HG02678 (cell line): ENCODE results near the gene CLCN7.
"Not testable (repeated sequence)": the region's sequence is repeated elsewhere in the genome, so short reads cannot be mapped to it uniquely, and the experiment has no call there.

Source experiments
- ATAC-seq: cut with Tn5 transposase; IDR thresholded peaks from one replicate; pipeline ENCODE4 v1.9.1; 2021; ENCODE audit warnings: mild to moderate bottlenecking, moderate library complexity; ENCODE audit not compliant: unreplicated experiment

The CLCN7 gene

DNA sequence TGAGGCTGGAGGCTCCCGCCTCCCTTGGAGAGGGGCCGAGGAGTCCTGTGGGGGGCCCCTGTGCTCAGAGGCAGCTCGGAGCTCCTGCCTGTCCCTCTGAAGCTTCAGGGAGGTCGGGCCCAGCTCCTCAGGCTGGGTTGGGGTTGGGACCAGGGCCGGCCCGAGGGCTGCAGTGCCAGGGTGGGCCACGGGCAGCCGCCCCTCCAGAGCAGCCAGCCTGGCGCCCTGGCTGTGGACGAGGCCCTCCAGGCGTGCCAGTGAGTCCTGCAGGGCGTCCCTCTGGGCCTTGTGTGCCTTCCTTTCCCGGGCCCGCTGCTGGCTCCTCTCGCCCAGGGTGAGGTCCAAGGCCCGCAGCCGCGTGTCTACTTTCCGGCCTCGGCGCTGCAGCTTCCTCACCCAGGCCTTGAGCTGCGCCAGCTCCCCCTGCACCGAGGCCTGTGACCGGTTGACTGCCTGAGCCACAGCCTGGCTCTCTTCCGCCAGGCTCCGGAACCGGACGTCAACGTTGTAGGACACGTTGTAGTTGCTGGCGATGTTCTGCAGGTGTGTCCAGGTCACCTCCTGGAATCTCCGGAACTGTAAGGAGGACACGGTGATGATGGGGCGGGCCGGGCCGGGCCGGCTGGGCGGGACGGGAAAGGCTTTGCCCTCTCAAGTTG lies 12.7 kb upstream of the CLCN7 start:
- ATAC-seq = no peak

DNA sequence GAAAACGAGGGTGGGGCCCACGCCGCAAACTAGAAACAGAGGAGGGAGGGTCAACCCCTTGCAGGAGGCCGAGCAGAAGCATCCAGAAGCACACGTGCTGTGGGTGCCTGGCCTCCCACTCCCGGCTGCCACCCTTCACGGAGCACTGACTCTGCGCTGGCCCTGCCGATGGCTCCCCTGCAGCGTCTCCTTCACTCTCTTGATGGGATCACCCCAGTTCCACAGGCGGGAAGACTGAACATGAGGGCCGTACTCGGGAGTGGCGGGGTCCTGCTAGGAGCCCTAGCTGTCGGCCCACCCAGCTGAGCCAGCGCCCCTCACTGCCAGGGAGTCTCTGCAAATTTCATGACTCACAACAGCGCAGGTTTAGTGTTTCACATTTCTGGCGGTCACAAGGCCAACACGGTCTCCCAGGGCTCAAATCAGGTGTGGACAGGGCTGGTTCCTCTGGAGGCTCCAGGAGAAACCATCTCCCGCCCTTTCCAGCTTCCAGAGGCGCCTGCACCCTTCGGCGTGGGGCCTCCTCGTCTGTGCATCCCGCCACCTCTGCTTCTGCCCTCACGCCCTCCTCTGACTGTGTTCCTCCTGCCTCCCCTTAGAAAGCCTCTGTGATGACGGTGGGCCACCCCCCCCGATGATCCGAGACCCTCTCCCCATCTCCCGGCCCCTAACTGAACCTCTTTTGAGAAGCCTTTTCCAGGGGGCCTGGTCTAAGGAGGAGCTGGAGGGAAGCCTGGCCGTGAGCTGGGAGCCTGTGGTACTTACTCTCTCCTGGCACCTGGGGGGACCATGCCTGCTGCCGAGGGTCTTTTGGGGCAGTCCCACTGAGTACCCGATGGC lies 11.9 kb upstream of the CLCN7 start:
- ATAC-seq = no peak

DNA sequence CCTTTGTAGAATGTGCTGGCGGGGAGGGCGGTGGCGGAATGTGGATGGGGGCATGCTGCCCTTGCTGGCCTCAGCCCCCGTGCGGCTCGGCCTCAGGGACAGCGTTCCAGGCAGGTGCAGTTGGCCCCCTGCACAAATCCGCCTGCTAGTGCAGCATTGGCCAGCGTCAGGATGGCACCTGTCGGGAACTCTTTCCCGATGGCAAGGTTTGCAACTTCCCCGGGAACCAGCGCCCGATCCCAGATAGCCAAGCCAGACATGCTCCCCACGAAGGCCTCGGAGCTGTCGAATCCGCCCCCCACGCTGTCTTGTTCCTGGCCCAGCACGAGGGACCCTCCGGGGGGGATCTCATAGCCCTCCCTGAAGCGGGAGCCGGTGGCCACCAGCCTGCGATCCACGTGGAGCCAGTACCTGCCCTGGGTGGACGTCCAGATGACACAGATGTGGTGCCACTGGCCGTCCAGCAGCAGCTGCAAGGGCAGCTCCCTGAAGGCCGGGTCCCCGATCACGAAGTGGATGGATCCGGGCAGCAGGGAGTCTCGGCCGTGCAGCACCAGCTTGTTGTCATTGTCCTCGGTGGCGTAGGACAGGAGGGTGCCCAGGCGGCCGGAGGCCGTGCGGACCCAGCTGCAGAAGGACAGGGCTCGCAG lies 11.1 kb upstream of the CLCN7 start:
- ATAC-seq = no peak

DNA sequence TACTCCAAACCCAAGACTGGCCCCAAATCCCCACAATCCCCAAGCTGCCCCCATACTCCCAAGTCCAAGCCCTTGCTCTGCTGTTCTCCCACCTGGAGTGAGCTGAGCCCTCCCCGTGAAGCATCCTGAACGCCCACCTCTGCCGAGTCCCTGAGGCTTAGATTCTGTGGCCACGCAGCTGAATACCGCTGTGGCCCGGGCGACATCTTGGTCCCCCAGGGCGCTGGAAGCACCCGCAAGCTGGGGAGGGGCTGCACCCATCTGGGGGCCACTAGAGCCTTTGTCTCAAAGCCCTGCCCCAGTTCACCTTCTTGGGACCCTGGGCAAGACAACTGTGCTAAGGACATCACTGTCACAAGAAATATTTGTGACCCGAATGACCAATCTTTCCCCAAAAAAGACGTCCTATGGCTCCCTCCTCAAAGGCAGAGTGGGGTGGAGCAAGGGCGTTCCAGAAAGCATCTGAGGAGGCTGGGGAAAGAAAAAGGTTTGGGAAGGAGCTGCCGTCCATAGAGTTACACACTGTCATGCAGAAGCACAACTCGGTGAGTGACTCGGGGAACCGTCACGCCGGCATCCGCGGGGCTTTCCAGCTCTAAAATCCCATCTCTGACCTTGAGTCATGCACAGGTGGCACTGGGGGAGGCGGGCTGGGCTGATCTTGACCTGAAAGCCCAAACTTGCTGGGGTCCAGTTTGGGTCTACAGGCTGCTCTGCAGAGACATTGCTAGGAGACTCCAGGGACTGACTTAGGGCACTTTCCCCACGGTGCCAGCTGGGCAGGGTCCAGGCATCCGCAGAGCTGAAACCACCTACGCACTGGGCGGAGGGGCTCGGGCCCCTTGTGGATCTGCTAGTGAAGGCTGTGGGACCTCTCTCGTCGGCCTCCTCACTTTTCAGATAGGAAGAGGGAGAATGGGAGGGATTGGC lies 7.3 kb upstream of the CLCN7 start:
- no peak for ATAC-seq

DNA sequence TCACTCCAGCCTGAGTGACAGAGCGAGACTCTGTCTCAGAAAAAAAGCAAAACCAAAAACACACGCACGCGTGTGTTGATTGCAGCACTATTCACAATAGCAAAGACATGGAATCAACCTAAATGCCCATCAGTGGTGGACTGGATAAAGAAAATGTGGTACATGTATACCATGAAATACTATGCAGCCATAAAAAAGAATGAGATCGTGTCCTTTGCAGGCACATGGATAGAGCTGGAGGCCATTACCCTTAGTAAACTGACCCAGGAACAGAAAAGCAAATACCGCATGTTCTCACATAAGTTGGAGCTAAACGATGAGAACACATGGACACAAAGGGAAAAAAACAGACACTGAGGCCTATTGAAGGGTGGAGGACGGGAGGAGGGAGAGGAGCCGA lies 4.1 kb upstream of the CLCN7 start:
- not testable (repeated sequence) for ATAC-seq

GRCh38 chr16:1477033-1477432 lies 2.2 kb upstream of the CLCN7 start:
- ATAC-seq = no peak

DNA sequence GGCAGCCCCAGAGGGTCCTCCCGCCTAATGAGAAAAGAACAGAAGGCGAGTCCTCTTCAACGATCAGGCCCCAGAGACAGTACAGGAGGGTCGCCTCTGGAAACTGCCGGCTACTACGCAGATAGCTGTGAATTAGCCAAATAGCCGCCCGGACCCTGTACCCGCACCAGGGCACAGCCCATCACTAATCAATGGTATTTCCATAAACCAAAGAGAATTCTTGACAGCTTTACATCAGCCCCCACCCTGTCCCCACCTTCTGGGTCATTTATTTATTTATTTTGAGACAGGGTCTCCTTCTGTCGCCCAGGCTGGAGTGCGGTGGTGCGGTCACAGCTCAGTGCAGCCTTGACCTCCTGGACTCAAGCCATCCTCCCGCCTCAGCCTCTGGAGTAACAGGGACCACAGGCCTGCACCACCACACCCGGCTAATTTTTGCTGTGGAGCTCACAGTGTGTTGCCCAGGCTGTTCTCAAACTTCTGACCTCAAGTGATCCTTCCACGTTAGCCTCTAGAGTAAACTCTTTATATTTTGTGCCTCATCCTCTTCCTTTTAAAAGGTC lies 805 bp upstream of the CLCN7 start:
- no peak for ATAC-seq

DNA sequence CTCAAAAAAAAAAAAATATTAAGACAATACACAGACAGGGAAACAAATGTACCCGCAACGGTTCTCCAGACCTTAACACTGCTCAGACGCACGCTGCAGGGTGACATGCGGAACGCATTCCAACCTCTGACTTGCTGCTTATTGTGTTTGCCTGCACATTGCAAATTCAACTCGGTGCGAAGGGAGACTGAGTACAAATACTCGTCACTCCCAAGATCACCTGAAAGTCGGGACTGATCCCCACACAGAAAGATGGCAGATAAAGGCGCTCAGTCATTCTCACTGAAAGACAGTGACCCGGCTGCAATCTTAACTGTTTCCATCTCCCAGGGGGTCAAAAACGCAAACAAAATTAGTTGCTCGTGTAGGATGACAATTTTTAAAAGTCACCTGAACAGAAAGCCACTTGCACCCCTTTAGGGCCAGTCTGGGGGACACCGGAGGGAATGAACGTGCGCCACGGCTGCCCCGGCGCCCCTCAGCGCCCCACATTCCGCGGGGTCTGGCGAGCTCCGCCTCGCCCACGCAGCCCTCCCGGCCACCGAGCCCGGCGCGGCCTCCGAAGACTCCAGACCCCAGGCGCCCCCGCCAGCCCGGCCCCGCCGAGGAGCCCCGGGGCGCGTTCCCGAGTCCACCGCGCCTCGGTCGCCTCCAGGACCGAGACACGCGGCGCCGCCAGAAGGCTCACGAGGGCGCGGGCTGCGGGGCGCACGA lies 589 bp downstream of the CLCN7 start:
- ATAC-seq = no peak

GRCh38 chr16:1472974-1473373 lies 1.9 kb downstream of the CLCN7 start:
- no peak for ATAC-seq

DNA sequence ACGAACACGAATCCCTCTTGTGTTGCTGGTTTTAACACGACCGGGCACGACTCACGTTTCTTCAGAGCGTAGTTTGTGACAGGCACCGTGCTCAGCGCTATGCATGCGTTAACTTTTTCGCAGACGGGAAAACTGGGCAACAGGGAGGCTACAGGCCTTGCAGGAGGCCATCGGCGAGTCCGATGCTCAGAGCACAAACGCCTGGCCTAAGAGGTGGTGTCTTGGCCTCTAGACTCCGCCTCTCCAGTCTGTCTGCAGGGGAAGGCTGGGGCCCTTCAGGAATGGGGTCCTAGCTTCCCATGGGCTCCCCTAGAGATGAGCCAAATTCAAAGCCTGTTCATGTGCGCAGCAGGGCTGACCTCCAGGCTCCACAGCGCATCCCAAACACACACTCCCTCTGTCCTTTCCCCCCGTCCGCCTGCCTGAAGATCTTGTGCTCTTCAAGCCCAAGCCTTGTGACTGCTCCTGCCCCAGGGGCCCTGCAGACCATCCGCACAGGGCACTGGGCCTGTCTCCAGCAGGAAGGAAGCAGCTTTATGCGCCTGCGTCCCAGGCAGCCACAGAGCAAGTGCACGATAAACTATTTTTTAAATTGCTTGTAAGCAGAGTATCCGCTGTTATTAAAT lies 3.1 kb downstream of the CLCN7 start:
- ATAC-seq = no peak

DNA sequence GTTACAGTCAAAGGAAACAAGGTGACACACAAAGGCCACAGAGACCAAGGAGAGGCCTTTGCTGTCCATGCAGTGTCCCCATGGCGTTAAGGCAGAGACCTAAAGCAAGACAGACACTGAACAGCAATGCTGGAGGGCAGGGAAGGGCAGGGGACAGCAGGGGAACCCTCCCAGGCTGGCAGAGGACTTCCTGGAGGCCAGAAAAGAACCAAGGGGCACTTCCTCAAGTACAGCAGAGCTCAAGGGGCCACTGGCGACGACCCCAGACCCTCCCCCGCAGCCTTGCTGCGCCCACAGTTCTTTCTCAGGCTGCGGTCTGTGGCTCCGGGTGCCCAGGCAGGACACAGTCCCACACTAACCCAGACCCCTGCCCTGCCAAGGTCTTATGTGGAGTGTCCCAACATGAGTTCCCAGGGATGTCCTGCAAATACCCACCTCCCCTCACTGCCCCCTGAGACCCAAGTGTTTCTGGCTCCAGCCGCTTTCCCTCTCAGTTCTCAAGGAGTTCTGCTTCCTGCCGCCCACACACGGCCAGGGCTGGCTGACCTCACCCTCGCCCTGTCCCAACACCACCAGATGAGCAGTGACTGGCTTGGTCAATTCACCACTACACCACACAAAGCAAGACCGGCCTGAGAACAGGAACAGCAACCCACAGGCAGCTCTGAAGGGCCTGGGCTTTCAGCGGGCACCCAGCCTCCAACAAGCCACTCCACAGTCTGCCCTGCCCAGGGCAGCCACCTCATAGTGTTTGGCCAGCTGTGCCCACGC lies 4.2 kb downstream of the CLCN7 start:
- ATAC-seq = no peak

- no peak for ATAC-seq
Observed at GRCh38 chr16:1469693-1470201, 5.1 kb downstream of the CLCN7 start.

DNA sequence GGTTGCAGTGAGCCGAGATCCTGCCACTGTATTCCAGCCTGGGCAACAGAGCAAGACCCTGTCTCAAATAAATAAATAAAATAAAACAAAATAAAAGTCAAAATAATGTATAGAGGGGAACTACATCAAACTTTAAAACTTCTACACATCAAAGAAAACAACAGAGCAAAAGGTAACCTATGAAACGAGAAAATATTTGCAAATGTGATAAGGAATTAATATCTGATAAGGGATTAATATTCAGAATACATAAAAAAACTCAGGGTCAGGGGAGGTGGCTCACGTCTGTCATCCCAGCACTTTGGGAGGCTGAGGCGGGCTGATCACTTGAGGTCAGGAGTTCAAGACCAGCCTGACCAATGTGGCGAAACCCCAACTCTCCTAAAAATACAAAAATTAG lies 5.7 kb downstream of the CLCN7 start:
- ATAC-seq = not testable (repeated sequence)

DNA sequence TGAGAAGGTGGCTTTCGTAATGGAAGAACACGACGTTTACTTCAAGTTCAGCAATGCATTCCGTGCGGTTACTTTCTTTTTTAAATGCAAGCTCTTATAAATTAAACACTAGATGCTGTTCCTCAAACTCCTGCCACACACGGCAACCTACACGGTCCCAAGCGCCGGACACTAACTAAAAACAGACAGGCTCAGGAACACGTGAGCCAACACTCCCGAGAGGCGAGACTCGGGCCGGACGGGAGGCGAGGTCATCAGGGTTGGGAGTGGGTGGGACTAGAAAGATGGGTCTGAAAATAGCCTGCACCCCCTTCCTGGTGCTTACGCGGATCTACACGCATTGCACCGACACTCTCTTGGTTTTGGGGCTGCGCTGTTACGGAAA lies 6.4 kb downstream of the CLCN7 start:
- ATAC-seq = no peak

- no peak for ATAC-seq
Observed at GRCh38 chr16:1466968-1467521, 7.8 kb downstream of the CLCN7 start.

DNA sequence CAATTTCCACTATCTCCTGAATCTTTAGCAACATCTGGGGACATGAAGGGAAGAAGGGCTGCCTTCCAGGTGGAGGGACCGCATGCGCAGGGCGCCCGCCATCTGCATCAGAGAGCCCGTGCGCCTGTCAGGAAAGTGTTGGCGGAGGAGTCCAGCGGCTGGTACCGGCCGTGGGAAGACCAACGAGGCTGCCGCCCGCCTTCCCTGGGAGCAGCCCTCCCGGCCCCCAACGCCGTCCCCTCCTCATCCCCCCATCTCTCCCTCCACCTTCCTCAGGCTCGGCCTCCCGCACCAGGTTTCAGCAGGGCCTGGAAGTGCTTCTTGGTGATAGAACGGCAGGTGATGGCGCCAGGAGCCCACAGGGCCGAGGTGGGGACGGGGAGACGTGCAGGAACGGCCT lies 8.8 kb downstream of the CLCN7 start:
- ATAC-seq = no peak

GRCh38 chr16:1465567-1465915 lies 9.3 kb downstream of the CLCN7 start:
- ATAC-seq = no peak

- no peak for ATAC-seq
Observed at GRCh38 chr16:1464894-1465566, 9.8 kb downstream of the CLCN7 start.
